Sigmoid colon (tissue), 7 donors: ENCODE results near the gene MAP3K7CL. TPM values are rescaled to one million over a fixed set of nuclear protein-coding genes. Genes with fewer than 3 reads are reported as not detected.

Experiments
- DNase-seq: peaks from one replicate; pipeline ENCODE4 v3.0.0-alpha.2; 2019
- H3K27ac ChIP-seq, 4 donors: fragments of 200-600 bp; sonication (generic); one replicate each; pipeline ENCODE4 v1.5.1; 2016 to 2019; ENCODE audit warnings: mild to moderate bottlenecking in 1 of 4
- H3K27me3 ChIP-seq, 3 donors: fragments of 200-600 bp; sonication (generic); one replicate each; pipeline ENCODE4 v1.5.1; 2019; ENCODE audit warnings: mild to moderate bottlenecking in 1 of 3
- H3K36me3 ChIP-seq, 4 donors: fragments of 200-600 bp; sonication (generic); one replicate each; pipeline ENCODE4 v1.5.1; 2016 to 2019
- H3K4me1 ChIP-seq, 4 donors: fragments of 200-600 bp; sonication (generic); one replicate each; pipeline ENCODE4 v1.5.1; 2017 to 2019
- H3K4me3 ChIP-seq, 4 donors: fragments of 200-600 bp; sonication (generic); one replicate each; pipeline ENCODE4 v1.5.1; 2017 to 2019; ENCODE audit warnings: mild to moderate bottlenecking in 2 of 4, moderate library complexity in 1 of 4
- H3K9me3 ChIP-seq, 4 donors: fragments of 200-600 bp in 3 of 4; sonication (generic) in 3 of 4; one replicate each; pipeline versions ENCODE4 v1.5.1 to v1.6.1; 2013 to 2019
- EP300 ChIP-seq, 4 donors: sonication (generic); formaldehyde crosslinking; IDR thresholded peaks; one replicate each; pipeline ENCODE4 v1.6.1; 2017; ENCODE audit warnings: antibody characterized with exemption in 4 of 4
- POLR2A ChIP-seq, 2 donors: fragments of 450-650 bp; IDR thresholded peaks; one replicate each; pipeline ENCODE4 v1.6.1; 2016; ENCODE audit warnings: antibody characterized with exemption in 2 of 2, mild to moderate bottlenecking in 2 of 2, moderate library complexity in 2 of 2
- POLR2AphosphoS5 ChIP-seq, 4 donors: sonication (generic); formaldehyde crosslinking; IDR thresholded peaks; one replicate each; pipeline ENCODE4 v1.6.1; 2017; ENCODE audit warnings: antibody characterized with exemption in 4 of 4
- WGBS, 2 donors: extraction: QIAGEN DNeasy Blood & Tissue Kit; methylation state at CpG; one replicate each; pipeline ENCODE4 v1.1.7; 2013; 5-methylcytosine and 5-hydroxymethylcytosine counted together
- intact Hi-C: fragments of 100-400 bp; cut with DNase I; formaldehyde crosslinking; loops from one replicate; pipeline ENCODE4 v1.15.1; 2023
- polyA plus RNA-seq, 3 donors: library from polyadenylated mRNA; stranded (reverse); fragments of 200-250 nt; gene quantifications; one replicate each; pipeline ENCODE4 v1.2.3, GENCODE V29; 2013
- total RNA-seq, 4 donors: library from RNA; depleted of rRNA; stranded (reverse); fragments of >200 nt; gene quantifications; one replicate each; pipeline ENCODE4 v1.1.0, GENCODE V29; 2016
- TF ChIP-seq, protein P1 (sequence below), 4 experiments: fragments of 450-650 bp in 3 of 4; fragments of 200-600 bp in 1 of 4; IDR thresholded peaks; one replicate each; pipeline ENCODE4 v1.5.1; 2016 to 2019; ENCODE audit warnings: antibody characterized with exemption in 4 of 4, mild to moderate bottlenecking in 3 of 4, moderate library complexity in 2 of 4
- donor health status: healthy with polysubstance abuse.
- donor health status: Bipolar disorder and iron deficiency.
- donor health status: healthy.

The MAP3K7CL gene
- total and polyA plus RNA-seq, 7 donors, result 2.3 to 12.2 (median 4.6) TPM

DNA sequence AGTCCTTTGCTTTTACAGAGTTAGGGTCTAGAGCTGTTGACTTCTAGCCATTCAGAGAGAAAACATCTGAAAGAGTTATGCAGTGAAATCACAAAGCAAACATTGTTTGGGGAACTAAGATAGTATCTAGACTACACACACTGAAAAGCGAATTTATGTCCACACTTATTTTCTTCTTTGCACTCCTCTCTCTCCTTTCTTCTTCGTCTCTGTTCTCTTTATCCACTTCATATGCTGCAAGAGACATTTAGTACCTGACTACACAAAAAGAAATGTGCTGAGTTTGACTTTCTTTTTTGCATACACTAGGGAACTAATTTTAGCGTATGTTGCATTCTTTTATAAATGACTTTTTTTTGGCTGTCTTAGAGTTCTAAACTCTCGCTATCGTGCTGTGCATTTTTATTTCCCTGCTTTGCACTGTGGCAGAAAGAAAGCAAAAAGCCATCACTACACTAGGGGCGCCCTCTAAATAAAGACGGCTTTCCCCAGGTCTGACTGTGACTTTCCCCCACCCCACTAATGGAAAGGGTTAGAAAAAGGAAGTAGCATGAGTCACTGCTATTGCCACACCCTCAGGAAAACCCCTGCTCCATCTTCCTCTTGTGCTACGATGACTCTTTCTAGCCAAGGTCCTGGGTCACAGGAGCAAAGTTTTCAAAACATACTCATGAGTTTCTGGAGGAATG is 65.7 kb downstream of the MAP3K7CL start:
- DNase-seq, result peak; percentile 66

DNA sequence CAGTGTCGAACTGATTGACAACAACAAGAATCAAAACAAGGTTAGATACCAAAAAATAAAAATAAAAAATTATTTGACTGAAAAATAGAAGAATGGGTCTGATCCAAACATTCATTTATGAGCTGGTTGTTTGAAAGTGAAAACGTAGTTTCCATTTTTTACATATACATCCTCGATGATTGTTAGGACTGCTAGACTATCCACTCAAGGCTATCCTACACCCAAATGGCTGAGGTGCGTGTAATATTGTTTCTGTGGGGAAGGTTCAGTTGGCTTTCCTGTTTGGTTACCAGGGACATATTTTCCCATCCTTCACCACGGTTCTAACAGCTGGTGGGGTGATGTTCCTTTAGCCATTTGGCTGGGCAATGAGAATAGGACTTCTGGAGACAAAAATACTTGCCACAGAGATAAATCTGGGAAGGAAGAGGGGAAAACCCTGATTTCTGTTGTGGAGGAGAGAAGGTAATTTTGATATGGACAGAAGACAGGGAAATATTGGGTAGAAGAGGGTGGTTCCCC is 66.3 kb downstream of the MAP3K7CL start:
- no peak for DNase-seq
- WGBS, 2 donors, result 54% methylated on average over 5 of the region's 5 CpGs
- no peak for TF ChIP-seq EP300 (IDR thresholded peaks at IDR 0.05)
- no peak for TF ChIP-seq POLR2AphosphoS5 (IDR thresholded peaks at IDR 0.05)
- no peak for TF ChIP-seq POLR2A (IDR thresholded peaks at IDR 0.05)
- TF ChIP-seq, protein P1, sequence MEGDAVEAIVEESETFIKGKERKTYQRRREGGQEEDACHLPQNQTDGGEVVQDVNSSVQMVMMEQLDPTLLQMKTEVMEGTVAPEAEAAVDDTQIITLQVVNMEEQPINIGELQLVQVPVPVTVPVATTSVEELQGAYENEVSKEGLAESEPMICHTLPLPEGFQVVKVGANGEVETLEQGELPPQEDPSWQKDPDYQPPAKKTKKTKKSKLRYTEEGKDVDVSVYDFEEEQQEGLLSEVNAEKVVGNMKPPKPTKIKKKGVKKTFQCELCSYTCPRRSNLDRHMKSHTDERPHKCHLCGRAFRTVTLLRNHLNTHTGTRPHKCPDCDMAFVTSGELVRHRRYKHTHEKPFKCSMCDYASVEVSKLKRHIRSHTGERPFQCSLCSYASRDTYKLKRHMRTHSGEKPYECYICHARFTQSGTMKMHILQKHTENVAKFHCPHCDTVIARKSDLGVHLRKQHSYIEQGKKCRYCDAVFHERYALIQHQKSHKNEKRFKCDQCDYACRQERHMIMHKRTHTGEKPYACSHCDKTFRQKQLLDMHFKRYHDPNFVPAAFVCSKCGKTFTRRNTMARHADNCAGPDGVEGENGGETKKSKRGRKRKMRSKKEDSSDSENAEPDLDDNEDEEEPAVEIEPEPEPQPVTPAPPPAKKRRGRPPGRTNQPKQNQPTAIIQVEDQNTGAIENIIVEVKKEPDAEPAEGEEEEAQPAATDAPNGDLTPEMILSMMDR (IDR thresholded peaks at IDR 0.05), result no peak
- H3K27ac ChIP-seq, result peak overlapping the region in 3 of 4 donors; percentile 18 to 62 (median 44)
- no peaks in the 10 kb centered on the region for H3K27me3 ChIP-seq
- peaks cover 0 to 31% (median 16%) of the 10 kb centered on the region in 4 donors for H3K4me1 ChIP-seq
- H3K9me3 ChIP-seq, result peaks cover 0 to 4% (median 0%) of the 10 kb centered on the region in 4 donors
- intact Hi-C loops, result no loop called here
- no peak overlapping the region for H3K4me3 ChIP-seq
- no peaks in the 10 kb centered on the region for H3K36me3 ChIP-seq

More for the DNA sequence above, 65.7 kb downstream of the MAP3K7CL start:
- H3K27me3 ChIP-seq, result no peaks in the 10 kb centered on the region
- peaks cover 0 to 31% (median 16%) of the 10 kb centered on the region in 4 donors for H3K4me1 ChIP-seq
- intact Hi-C loops, result no loop called here
- WGBS, 2 donors, result 15 to 41% methylated on average over 8 of the region's 8 CpGs
- peak overlapping the region; percentile 8 to 62 (median 30) for H3K27ac ChIP-seq
- H3K4me3 ChIP-seq, result peak overlapping the region in 3 of 4 donors; percentile 6 to 21 (median 17)
- TF ChIP-seq, protein P1 (IDR thresholded peaks at IDR 0.05), result no peak
- TF ChIP-seq POLR2AphosphoS5 (IDR thresholded peaks at IDR 0.05), result peak in 1 of 4 donors; percentile 55
- H3K9me3 ChIP-seq, result peaks cover 0 to 4% (median 0%) of the 10 kb centered on the region in 4 donors
- no peaks in the 10 kb centered on the region for H3K36me3 ChIP-seq

GRCh38 chr21:29201186-29201585 is 70.7 kb downstream of the MAP3K7CL start:
- no peak overlapping the region for H3K27ac ChIP-seq
- intact Hi-C loops, result no loop called here
- H3K27me3 ChIP-seq, result no peaks in the 10 kb centered on the region
- DNase-seq, result no peak
- TF ChIP-seq POLR2AphosphoS5 (IDR thresholded peaks at IDR 0.05), result no peak
- no peak for TF ChIP-seq POLR2A (IDR thresholded peaks at IDR 0.05)
- no peak for TF ChIP-seq EP300 (IDR thresholded peaks at IDR 0.05)
- peaks cover 0 to 8% (median 2%) of the 10 kb centered on the region in 4 donors for H3K4me1 ChIP-seq
- no peak overlapping the region for H3K4me3 ChIP-seq
- H3K9me3 ChIP-seq, result peaks cover 0 to 4% (median 0%) of the 10 kb centered on the region in 4 donors
- no peaks in the 10 kb centered on the region for H3K36me3 ChIP-seq

GRCh38 chr21:29205009-29205408 is 74.6 kb downstream of the MAP3K7CL start:
- TF ChIP-seq POLR2AphosphoS5 (IDR thresholded peaks at IDR 0.05) (no peak), EP300 (IDR thresholded peaks at IDR 0.05) (no peak), POLR2A (IDR thresholded peaks at IDR 0.05) (no peak)
- TF ChIP-seq, protein P1 (IDR thresholded peaks at IDR 0.05), result no peak
- no peak for DNase-seq
- H3K4me3 ChIP-seq, result no peak overlapping the region
- intact Hi-C loops, result no loop called here
- peaks cover 0 to 4% (median 0%) of the 10 kb centered on the region in 4 donors for H3K9me3 ChIP-seq
- no peaks in the 10 kb centered on the region for H3K4me1 ChIP-seq
- no peaks in the 10 kb centered on the region for H3K27me3 ChIP-seq
- H3K36me3 ChIP-seq, result no peaks in the 10 kb centered on the region
- H3K27ac ChIP-seq, result no peak overlapping the region
- WGBS, 2 donors, result 85 to 89% methylated on average over 5 of the region's 5 CpGs

GRCh38 chr21:29205988-29206387 is 75.5 kb downstream of the MAP3K7CL start:
- H3K4me1 ChIP-seq, result no peaks in the 10 kb centered on the region
- DNase-seq, result no peak
- TF ChIP-seq POLR2AphosphoS5 (IDR thresholded peaks at IDR 0.05), result no peak
- TF ChIP-seq, protein P1 (IDR thresholded peaks at IDR 0.05), result no peak
- no peak for TF ChIP-seq POLR2A (IDR thresholded peaks at IDR 0.05)
- TF ChIP-seq EP300 (IDR thresholded peaks at IDR 0.05), result no peak
- H3K27ac ChIP-seq, result no peak overlapping the region
- peaks cover 0 to 1% (median 0%) of the 10 kb centered on the region in 4 donors for H3K9me3 ChIP-seq
- WGBS, 2 donors, result 54 to 77% methylated on average over 3 of the region's 3 CpGs
- no peaks in the 10 kb centered on the region for H3K36me3 ChIP-seq
- intact Hi-C loops, result no loop called here
- H3K27me3 ChIP-seq, result no peaks in the 10 kb centered on the region
- H3K4me3 ChIP-seq, result no peak overlapping the region
